ENCODE results near the gene CYB561. TPM values are rescaled to one million over a fixed set of nuclear protein-coding genes. Genes with fewer than 3 reads are reported as not detected.

Gene CYB561
- total RNA-seq, 1 experiment from 2014 or later, result 125 TPM

DNA sequence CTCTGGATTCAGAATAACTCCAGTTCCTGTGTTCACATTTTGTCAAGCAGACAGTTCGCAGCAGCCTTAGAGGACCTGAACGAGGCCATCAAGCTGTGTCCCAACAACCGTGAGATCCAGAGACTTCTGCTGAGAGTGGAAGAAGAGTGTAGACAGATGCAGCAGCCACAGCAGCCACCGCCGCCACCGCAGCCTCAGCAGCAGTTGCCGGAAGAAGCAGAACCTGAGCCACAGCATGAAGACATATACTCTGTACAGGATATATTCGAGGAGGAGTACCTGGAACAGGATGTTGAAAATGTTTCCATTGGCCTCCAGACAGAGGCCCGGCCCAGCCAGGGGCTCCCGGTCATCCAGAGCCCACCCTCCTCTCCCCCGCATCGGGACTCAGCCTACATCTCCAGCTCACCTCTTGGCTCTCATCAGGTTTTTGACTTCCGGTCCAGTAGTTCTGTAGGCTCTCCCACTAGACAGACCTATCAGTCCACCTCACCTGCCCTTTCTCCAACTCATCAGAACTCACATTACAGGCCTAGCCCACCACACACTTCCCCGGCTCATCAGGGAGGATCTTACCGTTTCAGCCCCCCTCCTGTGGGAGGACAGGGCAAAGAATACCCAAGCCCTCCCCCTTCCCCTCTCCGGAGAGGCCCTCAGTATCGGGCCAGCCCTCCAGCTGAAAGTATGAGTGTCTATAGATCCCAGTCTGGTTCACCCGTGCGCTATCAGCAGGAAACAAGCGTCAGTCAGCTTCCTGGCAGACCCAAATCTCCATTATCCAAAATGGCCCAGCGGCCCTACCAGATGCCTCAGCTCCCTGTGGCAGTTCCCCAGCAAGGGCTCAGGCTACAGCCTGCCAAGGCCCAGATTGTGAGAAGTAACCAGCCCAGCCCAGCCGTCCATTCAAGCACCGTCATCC, 25.9 kb downstream of the CYB561 start:
- Histone ChIP-seq H3K27me3 (ENCODE audit: low read length) (no peaks in the 10 kb centered on the region), H3K9me2 (replicated peaks; ENCODE audit: low read length) (no peaks in the 10 kb centered on the region), H3K4me3 (ENCODE audit: low read length) (no peak overlapping the region), H3K79me2 (ENCODE audit: low read length) (no peaks in the 10 kb centered on the region), H4K20me1 (ENCODE audit: low read length) (no peaks in the 10 kb centered on the region), H3K4me1 (ENCODE audit: insufficient read depth, low read length) (no peaks in the 10 kb centered on the region), H3K9ac (ENCODE audit: low read length) (no peak overlapping the region), H3K9me3 (ENCODE audit: low read length) (no peaks in the 10 kb centered on the region), H2AFZ (ENCODE audit: low read length) (no peak overlapping the region), H3K27ac (ENCODE audit: low read length) (no peak overlapping the region), H3F3A (ENCODE audit: low read length, unreplicated experiment) (peaks cover 4% of the 10 kb centered on the region), H3K36me3 (ENCODE audit: low read depth, low read length) (peaks cover 15% of the 10 kb centered on the region; the same call in 1 of the 2 replicates), H3K4me2 (ENCODE audit: low read length) (no peak overlapping the region)
- no peak for DNase-seq
- TF ChIP-seq, protein P1, sequence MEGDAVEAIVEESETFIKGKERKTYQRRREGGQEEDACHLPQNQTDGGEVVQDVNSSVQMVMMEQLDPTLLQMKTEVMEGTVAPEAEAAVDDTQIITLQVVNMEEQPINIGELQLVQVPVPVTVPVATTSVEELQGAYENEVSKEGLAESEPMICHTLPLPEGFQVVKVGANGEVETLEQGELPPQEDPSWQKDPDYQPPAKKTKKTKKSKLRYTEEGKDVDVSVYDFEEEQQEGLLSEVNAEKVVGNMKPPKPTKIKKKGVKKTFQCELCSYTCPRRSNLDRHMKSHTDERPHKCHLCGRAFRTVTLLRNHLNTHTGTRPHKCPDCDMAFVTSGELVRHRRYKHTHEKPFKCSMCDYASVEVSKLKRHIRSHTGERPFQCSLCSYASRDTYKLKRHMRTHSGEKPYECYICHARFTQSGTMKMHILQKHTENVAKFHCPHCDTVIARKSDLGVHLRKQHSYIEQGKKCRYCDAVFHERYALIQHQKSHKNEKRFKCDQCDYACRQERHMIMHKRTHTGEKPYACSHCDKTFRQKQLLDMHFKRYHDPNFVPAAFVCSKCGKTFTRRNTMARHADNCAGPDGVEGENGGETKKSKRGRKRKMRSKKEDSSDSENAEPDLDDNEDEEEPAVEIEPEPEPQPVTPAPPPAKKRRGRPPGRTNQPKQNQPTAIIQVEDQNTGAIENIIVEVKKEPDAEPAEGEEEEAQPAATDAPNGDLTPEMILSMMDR (conservative IDR thresholded peaks at IDR 0.05; ENCODE audit: low read depth, low read length), result no peak
- TF ChIP-seq EZH2 (IDR thresholded peaks at IDR 0.05; ENCODE audit: low read length, unreplicated experiment) (no peak), EZH2phosphoT487 (IDR thresholded peaks at IDR 0.05; ENCODE audit: borderline replicate concordance, low read length) (no peak)
- POLR2A ChIA-PET (ENCODE audit: unreplicated experiment), result no interaction called here
- intact Hi-C loops (cut with micrococcal nuclease), result loop anchor here (10.0 kb wide), 1 partner anchor 275 kb away; no protein-coding TSS in a partner anchor
- ATAC-seq, result no peak
- no TSS peak for BruUV-seq (replicated peaks)
- CTCF ChIA-PET, result no interaction called here

DNA sequence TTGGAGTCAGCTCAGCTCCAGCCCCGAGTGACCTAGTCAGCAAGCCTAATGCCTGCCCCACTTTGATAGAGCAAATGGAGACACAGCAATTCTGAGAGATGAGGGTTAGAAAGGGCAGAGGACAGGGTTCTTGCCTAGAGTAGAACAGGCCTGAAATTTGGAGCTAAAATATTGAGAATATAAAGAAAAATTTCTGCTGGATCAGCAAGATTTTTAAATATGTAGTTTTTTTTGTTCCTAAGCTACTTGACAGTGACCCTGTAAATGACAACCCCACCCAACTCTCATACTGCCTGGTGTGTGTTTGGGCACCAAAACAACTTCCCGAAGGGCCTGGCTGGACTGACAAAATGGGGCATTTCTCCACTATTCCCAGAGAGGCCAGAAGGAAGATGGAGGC, 26.7 kb downstream of the CYB561 start:
- H2AFZ ChIP-seq (ENCODE audit: low read length), result no peak overlapping the region
- CTCF ChIA-PET, result no interaction called here
- no peaks in the 10 kb centered on the region for H3K4me1 ChIP-seq (ENCODE audit: insufficient read depth, low read length)
- no peaks in the 10 kb centered on the region for H3F3A ChIP-seq (ENCODE audit: low read length, unreplicated experiment)
- no peak overlapping the region for H3K4me3 ChIP-seq (ENCODE audit: low read length)
- TF ChIP-seq EZH2 (IDR thresholded peaks at IDR 0.05; ENCODE audit: low read length, unreplicated experiment) (no peak), EZH2phosphoT487 (IDR thresholded peaks at IDR 0.05; ENCODE audit: borderline replicate concordance, low read length) (no peak)
- TF ChIP-seq, protein P1 (conservative IDR thresholded peaks at IDR 0.05; ENCODE audit: low read depth, low read length), result no peak
- ATAC-seq (no peak), DNase-seq (no peak)
- intact Hi-C loops (cut with micrococcal nuclease), result no loop called here
- H4K20me1 ChIP-seq (ENCODE audit: low read length), result no peaks in the 10 kb centered on the region
- no peak overlapping the region for H3K4me2 ChIP-seq (ENCODE audit: low read length)
- H3K27me3 ChIP-seq (ENCODE audit: low read length), result no peaks in the 10 kb centered on the region
- POLR2A ChIA-PET (ENCODE audit: unreplicated experiment), result interaction anchor here (0.6 kb wide), 2 partner anchors 38 to 401 kb away, joined by 7 to 14 read pairs; no protein-coding TSS in a partner anchor
- H3K9ac ChIP-seq (ENCODE audit: low read length), result no peak overlapping the region
- no peak overlapping the region for H3K27ac ChIP-seq (ENCODE audit: low read length)
- H3K9me3 ChIP-seq (ENCODE audit: low read length), result no peaks in the 10 kb centered on the region
- H3K79me2 ChIP-seq (ENCODE audit: low read length), result no peaks in the 10 kb centered on the region
- peaks cover 19% of the 10 kb centered on the region; the same call in 1 of the 2 replicates for H3K36me3 ChIP-seq (ENCODE audit: low read depth, low read length)
- no peaks in the 10 kb centered on the region for H3K9me2 ChIP-seq (replicated peaks; ENCODE audit: low read length)
- no TSS peak for BruUV-seq (replicated peaks)

DNA sequence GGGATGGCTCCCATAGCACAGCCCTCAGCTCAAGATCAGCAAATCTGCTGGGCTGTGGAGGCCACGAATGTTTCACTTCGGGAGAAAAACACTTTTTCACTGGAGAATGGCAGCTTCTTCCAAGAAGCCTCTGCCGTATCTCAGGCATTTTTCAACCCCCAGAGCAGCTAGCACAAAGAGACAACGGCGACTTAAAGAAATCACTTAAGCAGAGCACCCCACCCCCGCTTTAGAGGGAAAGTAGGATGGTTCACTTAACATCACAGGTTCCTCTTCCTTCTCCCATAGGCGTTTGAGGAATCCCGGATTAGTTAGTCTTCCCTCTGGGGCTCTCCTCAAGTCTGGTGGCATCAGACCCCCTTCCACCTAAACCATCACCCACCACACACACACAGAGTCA, 27.6 kb downstream of the CYB561 start:
- H3K4me3 ChIP-seq (ENCODE audit: low read length), result no peak overlapping the region
- no peak overlapping the region for H3K4me2 ChIP-seq (ENCODE audit: low read length)
- BruUV-seq (replicated peaks), result no TSS peak
- ChIA-PET POLR2A (ENCODE audit: unreplicated experiment) (interaction anchor here (0.6 kb wide), 1 partner anchor 400 kb away, joined by 14 read pairs; no protein-coding TSS in a partner anchor), CTCF (no interaction called here)
- H3K27me3 ChIP-seq (ENCODE audit: low read length), result no peaks in the 10 kb centered on the region
- H3K79me2 ChIP-seq (ENCODE audit: low read length), result no peaks in the 10 kb centered on the region
- DNase-seq, result no peak
- H3K4me1 ChIP-seq (ENCODE audit: insufficient read depth, low read length), result no peaks in the 10 kb centered on the region
- H3K9me2 ChIP-seq (replicated peaks; ENCODE audit: low read length), result no peaks in the 10 kb centered on the region
- H2AFZ ChIP-seq (ENCODE audit: low read length), result no peak overlapping the region
- no peak overlapping the region for H3K9ac ChIP-seq (ENCODE audit: low read length)
- H3K27ac ChIP-seq (ENCODE audit: low read length), result no peak overlapping the region
- H3F3A ChIP-seq (ENCODE audit: low read length, unreplicated experiment), result no peaks in the 10 kb centered on the region
- H3K9me3 ChIP-seq (ENCODE audit: low read length), result no peaks in the 10 kb centered on the region
- intact Hi-C loops (cut with micrococcal nuclease), result no loop called here
- peaks cover 19% of the 10 kb centered on the region; the same call in 1 of the 2 replicates for H3K36me3 ChIP-seq (ENCODE audit: low read depth, low read length)
- ATAC-seq, result no peak
- no peaks in the 10 kb centered on the region for H4K20me1 ChIP-seq (ENCODE audit: low read length)
- TF ChIP-seq EZH2 (IDR thresholded peaks at IDR 0.05; ENCODE audit: low read length, unreplicated experiment) (no peak), EZH2phosphoT487 (IDR thresholded peaks at IDR 0.05; ENCODE audit: borderline replicate concordance, low read length) (no peak)
- TF ChIP-seq, protein P1 (conservative IDR thresholded peaks at IDR 0.05; ENCODE audit: low read depth, low read length), result no peak
